Measurements from ENCODE around the gene ATP6V0E1. TPM values are rescaled to one million over a fixed set of nuclear protein-coding genes. Genes with fewer than 3 reads are reported as not detected.

The ATP6V0E1 gene
- total and polyA plus RNA-seq, 2 of the 8 experiments (the other 6 are each of a cell fraction or from before 2014, with no cell fraction given) = 108 to 134 TPM

DNA sequence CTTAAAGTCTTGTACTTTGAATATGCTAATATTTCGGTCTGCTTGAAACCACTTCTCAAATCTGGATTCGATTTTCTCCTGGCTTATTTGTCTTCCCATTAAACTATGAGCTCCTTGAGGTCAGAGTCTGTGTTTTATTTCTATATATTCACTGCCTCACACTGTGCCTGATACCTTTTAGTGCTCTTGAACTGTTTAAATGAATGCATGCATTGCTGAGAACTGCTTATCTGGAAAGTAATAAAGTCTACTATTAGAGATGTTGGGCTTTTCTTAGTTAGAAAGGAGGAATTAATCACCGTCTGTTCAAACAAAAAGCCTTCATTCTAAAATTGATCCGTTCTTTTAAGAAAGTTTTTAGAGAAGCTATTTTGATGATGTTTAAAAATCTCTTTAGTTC, 78.6 kb downstream of the ATP6V0E1 start (continued):
- TF ChIP-seq, protein P1, sequence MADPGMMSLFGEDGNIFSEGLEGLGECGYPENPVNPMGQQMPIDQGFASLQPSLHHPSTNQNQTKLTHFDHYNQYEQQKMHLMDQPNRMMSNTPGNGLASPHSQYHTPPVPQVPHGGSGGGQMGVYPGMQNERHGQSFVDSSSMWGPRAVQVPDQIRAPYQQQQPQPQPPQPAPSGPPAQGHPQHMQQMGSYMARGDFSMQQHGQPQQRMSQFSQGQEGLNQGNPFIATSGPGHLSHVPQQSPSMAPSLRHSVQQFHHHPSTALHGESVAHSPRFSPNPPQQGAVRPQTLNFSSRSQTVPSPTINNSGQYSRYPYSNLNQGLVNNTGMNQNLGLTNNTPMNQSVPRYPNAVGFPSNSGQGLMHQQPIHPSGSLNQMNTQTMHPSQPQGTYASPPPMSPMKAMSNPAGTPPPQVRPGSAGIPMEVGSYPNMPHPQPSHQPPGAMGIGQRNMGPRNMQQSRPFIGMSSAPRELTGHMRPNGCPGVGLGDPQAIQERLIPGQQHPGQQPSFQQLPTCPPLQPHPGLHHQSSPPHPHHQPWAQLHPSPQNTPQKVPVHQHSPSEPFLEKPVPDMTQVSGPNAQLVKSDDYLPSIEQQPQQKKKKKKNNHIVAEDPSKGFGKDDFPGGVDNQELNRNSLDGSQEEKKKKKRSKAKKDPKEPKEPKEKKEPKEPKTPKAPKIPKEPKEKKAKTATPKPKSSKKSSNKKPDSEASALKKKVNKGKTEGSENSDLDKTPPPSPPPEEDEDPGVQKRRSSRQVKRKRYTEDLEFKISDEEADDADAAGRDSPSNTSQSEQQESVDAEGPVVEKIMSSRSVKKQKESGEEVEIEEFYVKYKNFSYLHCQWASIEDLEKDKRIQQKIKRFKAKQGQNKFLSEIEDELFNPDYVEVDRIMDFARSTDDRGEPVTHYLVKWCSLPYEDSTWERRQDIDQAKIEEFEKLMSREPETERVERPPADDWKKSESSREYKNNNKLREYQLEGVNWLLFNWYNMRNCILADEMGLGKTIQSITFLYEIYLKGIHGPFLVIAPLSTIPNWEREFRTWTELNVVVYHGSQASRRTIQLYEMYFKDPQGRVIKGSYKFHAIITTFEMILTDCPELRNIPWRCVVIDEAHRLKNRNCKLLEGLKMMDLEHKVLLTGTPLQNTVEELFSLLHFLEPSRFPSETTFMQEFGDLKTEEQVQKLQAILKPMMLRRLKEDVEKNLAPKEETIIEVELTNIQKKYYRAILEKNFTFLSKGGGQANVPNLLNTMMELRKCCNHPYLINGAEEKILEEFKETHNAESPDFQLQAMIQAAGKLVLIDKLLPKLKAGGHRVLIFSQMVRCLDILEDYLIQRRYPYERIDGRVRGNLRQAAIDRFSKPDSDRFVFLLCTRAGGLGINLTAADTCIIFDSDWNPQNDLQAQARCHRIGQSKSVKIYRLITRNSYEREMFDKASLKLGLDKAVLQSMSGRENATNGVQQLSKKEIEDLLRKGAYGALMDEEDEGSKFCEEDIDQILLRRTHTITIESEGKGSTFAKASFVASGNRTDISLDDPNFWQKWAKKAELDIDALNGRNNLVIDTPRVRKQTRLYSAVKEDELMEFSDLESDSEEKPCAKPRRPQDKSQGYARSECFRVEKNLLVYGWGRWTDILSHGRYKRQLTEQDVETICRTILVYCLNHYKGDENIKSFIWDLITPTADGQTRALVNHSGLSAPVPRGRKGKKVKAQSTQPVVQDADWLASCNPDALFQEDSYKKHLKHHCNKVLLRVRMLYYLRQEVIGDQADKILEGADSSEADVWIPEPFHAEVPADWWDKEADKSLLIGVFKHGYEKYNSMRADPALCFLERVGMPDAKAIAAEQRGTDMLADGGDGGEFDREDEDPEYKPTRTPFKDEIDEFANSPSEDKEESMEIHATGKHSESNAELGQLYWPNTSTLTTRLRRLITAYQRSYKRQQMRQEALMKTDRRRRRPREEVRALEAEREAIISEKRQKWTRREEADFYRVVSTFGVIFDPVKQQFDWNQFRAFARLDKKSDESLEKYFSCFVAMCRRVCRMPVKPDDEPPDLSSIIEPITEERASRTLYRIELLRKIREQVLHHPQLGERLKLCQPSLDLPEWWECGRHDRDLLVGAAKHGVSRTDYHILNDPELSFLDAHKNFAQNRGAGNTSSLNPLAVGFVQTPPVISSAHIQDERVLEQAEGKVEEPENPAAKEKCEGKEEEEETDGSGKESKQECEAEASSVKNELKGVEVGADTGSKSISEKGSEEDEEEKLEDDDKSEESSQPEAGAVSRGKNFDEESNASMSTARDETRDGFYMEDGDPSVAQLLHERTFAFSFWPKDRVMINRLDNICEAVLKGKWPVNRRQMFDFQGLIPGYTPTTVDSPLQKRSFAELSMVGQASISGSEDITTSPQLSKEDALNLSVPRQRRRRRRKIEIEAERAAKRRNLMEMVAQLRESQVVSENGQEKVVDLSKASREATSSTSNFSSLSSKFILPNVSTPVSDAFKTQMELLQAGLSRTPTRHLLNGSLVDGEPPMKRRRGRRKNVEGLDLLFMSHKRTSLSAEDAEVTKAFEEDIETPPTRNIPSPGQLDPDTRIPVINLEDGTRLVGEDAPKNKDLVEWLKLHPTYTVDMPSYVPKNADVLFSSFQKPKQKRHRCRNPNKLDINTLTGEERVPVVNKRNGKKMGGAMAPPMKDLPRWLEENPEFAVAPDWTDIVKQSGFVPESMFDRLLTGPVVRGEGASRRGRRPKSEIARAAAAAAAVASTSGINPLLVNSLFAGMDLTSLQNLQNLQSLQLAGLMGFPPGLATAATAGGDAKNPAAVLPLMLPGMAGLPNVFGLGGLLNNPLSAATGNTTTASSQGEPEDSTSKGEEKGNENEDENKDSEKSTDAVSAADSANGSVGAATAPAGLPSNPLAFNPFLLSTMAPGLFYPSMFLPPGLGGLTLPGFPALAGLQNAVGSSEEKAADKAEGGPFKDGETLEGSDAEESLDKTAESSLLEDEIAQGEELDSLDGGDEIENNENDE (IDR thresholded peaks at IDR 0.05; ENCODE audit: insufficient replicate concordance, low read length) = no peak
- TF ChIP-seq TAF7 (optimal IDR thresholded peaks at IDR 0.05; ENCODE audit: borderline replicate concordance, low read depth, low read length) = no peak
- TF ChIP-seq RNF2 (IDR thresholded peaks at IDR 0.05; ENCODE audit: borderline replicate concordance, low read depth, low read length, missing control alignments, poor library complexity, severe bottlenecking) = no peak
- no peak for TF ChIP-seq HDAC6 (IDR thresholded peaks at IDR 0.05; ENCODE audit: low read depth, low read length)
- no peak for TF ChIP-seq SRF (IDR thresholded peaks at IDR 0.05; ENCODE audit: low read depth, low read length)
